SK-N-SH treated with all-trans-retinoic acid at 6 μM for 48 hours (cell line): ENCODE results near the gene CBX8.

Source experiments
- ARNTL ChIP-seq: fragments of 450-650 bp; formaldehyde crosslinking; IDR thresholded peaks from 2 replicates; pipeline ENCODE4 v1.5.0; 2020; ENCODE audit warnings: low read depth, mild to moderate bottlenecking, moderate library complexity, borderline replicate concordance
- CREB5 ChIP-seq: fragments of 250-450 bp; sonication (Bioruptor Pico); IDR thresholded peaks from 2 replicates; pipeline ENCODE4 v1.5.1; 2020; ENCODE audit warnings: low read depth, mild to moderate bottlenecking, moderate library complexity
- ESRRG ChIP-seq: fragments of 250-450 bp; sonication (Bioruptor Pico); IDR thresholded peaks from 2 replicates; pipeline ENCODE4 v1.6.1; 2021; ENCODE audit warnings: mild to moderate bottlenecking
- GLIS3 ChIP-seq: fragments of 250-450 bp; sonication (Bioruptor Pico); IDR thresholded peaks from 2 replicates; pipeline ENCODE4 v1.5.0; 2020; ENCODE audit warnings: mild to moderate bottlenecking, moderate library complexity
- ISL1 ChIP-seq: fragments of 250-450 bp; sonication (Bioruptor Pico); IDR thresholded peaks from 2 replicates; pipeline ENCODE4 v2.1.2; 2022; ENCODE audit warnings: mild to moderate bottlenecking, moderate library complexity
- OSR1 ChIP-seq: fragments of 250-450 bp; sonication (Bioruptor Pico); IDR thresholded peaks from 2 replicates; pipeline ENCODE4 v1.8.0; 2022; ENCODE audit warnings: moderate library complexity, mild to moderate bottlenecking, inconsistent platforms
- PATZ1 ChIP-seq: fragments of 250-450 bp; sonication (Bioruptor Pico); IDR thresholded peaks from 2 replicates; pipeline ENCODE4 v1.8.0; 2020; ENCODE audit warnings: mild to moderate bottlenecking, moderate library complexity, borderline replicate concordance
- POU6F1 ChIP-seq: fragments of 250-450 bp; sonication (Bioruptor Pico); IDR thresholded peaks from 2 replicates; pipeline ENCODE4 v1.8.0; 2021; ENCODE audit warnings: low read depth, mild to moderate bottlenecking, moderate library complexity, borderline replicate concordance
- RARB ChIP-seq: fragments of 250-450 bp; sonication (Bioruptor Pico); IDR thresholded peaks from 2 replicates; pipeline ENCODE4 v1.8.0; 2021; ENCODE audit warnings: mild to moderate bottlenecking, moderate library complexity
- SNAI2 ChIP-seq: fragments of 250-450 bp; sonication (Bioruptor Pico); IDR thresholded peaks from 2 replicates; pipeline ENCODE4 v1.5.0; 2020; ENCODE audit warnings: mild to moderate bottlenecking, moderate library complexity
- TSHZ2 ChIP-seq: fragments of 250-450 bp; sonication (Bioruptor Pico); IDR thresholded peaks from 2 replicates; pipeline ENCODE4 v1.5.0; 2020; ENCODE audit warnings: mild to moderate bottlenecking, moderate library complexity
- ZFP3 ChIP-seq: fragments of 250-450 bp; sonication (Bioruptor Pico); IDR thresholded peaks from 2 replicates; pipeline ENCODE4 v1.5.0; 2020; ENCODE audit warnings: mild to moderate bottlenecking, moderate library complexity
- ZNF70 ChIP-seq: fragments of 450-650 bp; formaldehyde crosslinking; IDR thresholded peaks from 2 replicates; pipeline ENCODE4 v1.5.0; 2020; ENCODE audit warnings: mild to moderate bottlenecking, moderate library complexity
- ZNF8 ChIP-seq: fragments of 450-650 bp; formaldehyde crosslinking; IDR thresholded peaks from 2 replicates; pipeline ENCODE4 v1.5.0; 2020; ENCODE audit warnings: mild to moderate bottlenecking, moderate library complexity

GRCh38 chr17:79789943-79790804 lies 6.7 kb downstream of the CBX8 start:
- TF ChIP-seq POU6F1 (CRISPR knock-in tag) (no peak), ZNF70 (no peak), PATZ1 (CRISPR knock-in tag) (no peak), ZNF8 (no peak), ESRRG (CRISPR knock-in tag) (no peak), CREB5 (CRISPR knock-in tag) (no peak), RARB (no peak), ZFP3 (CRISPR knock-in tag) (no peak), OSR1 (CRISPR knock-in tag) (no peak), ISL1 (CRISPR knock-in tag) (no peak), TSHZ2 (CRISPR knock-in tag) (no peak), ARNTL (CRISPR knock-in tag) (no peak), GLIS3 (CRISPR knock-in tag) (no peak), SNAI2 (no peak)
